Adrenal gland (tissue), 12 donors: ENCODE measurements around the gene FBXO24. TPM values are rescaled to one million over a fixed set of nuclear protein-coding genes. Genes with fewer than 3 reads are reported as not detected.

Experiments used
- DNase-seq, 7 donors: peaks; one replicate each; pipeline ENCODE4 v3.0.0-alpha.2; 2019 to 2020
- H3K27ac ChIP-seq, 5 donors: fragments of 200-600 bp; sonication (generic) in 4 of 5; 1 replicate in 3 of 5; 2 replicates in 2 of 5; pipeline versions ENCODE4 v1.5.1 to v1.8.0; 2016 to 2020; ENCODE audit warnings: mild to moderate bottlenecking in 1 of 5
- H3K27me3 ChIP-seq: fragments of 200-600 bp; 2 replicates; pipeline ENCODE4 v1.8.0; 2021
- H3K36me3 ChIP-seq, 2 donors: fragments of 200-600 bp; replicated peaks in 1 of 2; 1 replicate in 1 of 2; 2 replicates in 1 of 2; pipeline versions ENCODE4 v1.5.1 to v1.8.0; 2018 to 2022
- H3K4me1 ChIP-seq, 2 donors: fragments of 200-600 bp; replicated peaks in 1 of 2; 1 replicate in 1 of 2; 2 replicates in 1 of 2; pipeline versions ENCODE4 v1.5.1 to v1.8.0; 2018 to 2021
- H3K4me3 ChIP-seq, 4 donors: fragments of 200-600 bp; sonication (generic) in 3 of 4; one replicate each; pipeline ENCODE4 v1.5.1; 2016 to 2018
- H3K9me3 ChIP-seq, 3 donors: fragments of 200-600 bp; sonication (generic) in 1 of 3; replicated peaks in 1 of 3; 1 replicate in 2 of 3; 2 replicates in 1 of 3; pipeline versions ENCODE4 v1.5.1 to v1.8.0; 2016 to 2021
- POLR2A ChIP-seq, 2 donors: fragments of 450-650 bp; IDR thresholded peaks; one replicate each; pipeline ENCODE4 v1.6.1; 2017; ENCODE audit warnings: antibody characterized with exemption in 2 of 2, mild to moderate bottlenecking in 2 of 2, moderate library complexity in 1 of 2
- WGBS, 4 donors: extraction: QIAGEN DNeasy Blood & Tissue Kit in 2 of 4; methylation state at CpG; one replicate each; pipeline versions ENCODE4 v1.1.5 to v1.1.7; 2013 to 2017; 5-methylcytosine and 5-hydroxymethylcytosine counted together
- intact Hi-C, 2 donors: fragments of 100-400 bp; cut with DNase I; formaldehyde crosslinking; loops; one replicate each; pipeline versions ENCODE4 v1.14.1 to v1.15.0; 2022 to 2023
- polyA plus RNA-seq, 3 donors: library from polyadenylated mRNA; stranded (reverse); fragments of 200-250 nt in 2 of 3; fragments of 350-450 nt in 1 of 3; fragmentation: Illumina TruSeq in 1 of 3; extraction: RNeasy Lipid Tissue Mini Kit (QIAGEN cat#74804) in 1 of 3; gene quantifications; one replicate each; pipeline ENCODE4 v1.2.3, GENCODE V29; 2013 to 2014
- total RNA-seq, 9 donors: library from RNA; depleted of rRNA in 4 of 9; stranded (reverse); fragments of >200 nt in 4 of 9; fragments of 120-200 nt in 1 of 9; fragmentation: NEBNext Ultra II Directional in 1 of 9; extraction: Animal tissue kit (Norgen Biotek cat#: 25700) in 1 of 9; gene quantifications; one replicate each; pipeline versions ENCODE4 v1.1.0 to v1.2.4, GENCODE V29; 2013 to 2023
- TF ChIP-seq, protein P1 (sequence below), 6 experiments: fragments of 450-650 bp in 4 of 6; fragments of 200-600 bp in 2 of 6; sonication (generic) in 1 of 6; IDR thresholded peaks; 1 replicate in 5 of 6; 2 replicates in 1 of 6; pipeline versions ENCODE4 v1.5.1 to v1.8.0; 2016 to 2021; ENCODE audit warnings: antibody characterized with exemption in 6 of 6, mild to moderate bottlenecking in 2 of 6, moderate library complexity in 1 of 6
- donor health status: healthy with polysubstance abuse.
- donor health status: Bipolar disorder and iron deficiency.
- donor health status: DM: yes; HTN: yes; CAD: no.
- donor health status: DM: no; HTN: no; CAD: no.
- donor health status: DM: no; HTN: no; CAD: no.
- donor health status: DM: yes; HTN: yes; CAD: no.

FBXO24 gene
- total and polyA plus RNA-seq, 12 donors: 0.16 to 2.8 (median 0.89) TPM; not detected in 2

DNA sequence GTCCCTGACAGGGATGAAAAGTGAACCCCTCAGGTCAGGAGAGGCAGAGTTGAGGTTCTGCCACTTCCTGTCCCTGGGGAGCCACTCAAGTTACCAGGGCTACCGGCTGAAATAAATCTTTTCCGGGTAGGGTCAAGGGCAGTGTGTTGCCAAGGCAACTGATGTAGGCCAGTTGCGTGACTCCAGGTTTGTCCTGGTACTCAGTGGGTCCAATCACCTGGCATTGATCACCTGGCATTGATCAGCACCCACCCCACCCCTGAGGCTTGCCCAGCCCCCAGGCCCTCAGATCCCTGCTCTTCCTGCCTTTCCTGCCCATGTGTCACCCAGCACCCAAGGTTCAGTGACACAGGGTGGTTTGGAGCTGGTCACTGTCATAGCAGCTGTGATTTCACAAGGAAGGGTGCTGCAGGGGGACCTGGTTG is 18.4 kb upstream of the FBXO24 start:
- 10 to 24% (median 16%) methylated on average over 1 to 3 of the region's 3 CpGs for WGBS, 4 donors
- Histone ChIP-seq H3K36me3 (peaks cover 0 to 26% of the 10 kb centered on the region in 2 donors), H3K9me3 (no peaks in the 10 kb centered on the region), H3K4me1 (peaks cover 40 to 52% of the 10 kb centered on the region in 2 donors), H3K27ac (peak overlapping the region; percentile 23 to 95 (median 82)), H3K27me3 (no peaks in the 10 kb centered on the region), H3K4me3 (no peak overlapping the region)
- intact Hi-C loops: no loop called here
- peak in 6 of 7 donors; percentile 60 to 82 (median 71) for DNase-seq
- TF ChIP-seq, protein P1, sequence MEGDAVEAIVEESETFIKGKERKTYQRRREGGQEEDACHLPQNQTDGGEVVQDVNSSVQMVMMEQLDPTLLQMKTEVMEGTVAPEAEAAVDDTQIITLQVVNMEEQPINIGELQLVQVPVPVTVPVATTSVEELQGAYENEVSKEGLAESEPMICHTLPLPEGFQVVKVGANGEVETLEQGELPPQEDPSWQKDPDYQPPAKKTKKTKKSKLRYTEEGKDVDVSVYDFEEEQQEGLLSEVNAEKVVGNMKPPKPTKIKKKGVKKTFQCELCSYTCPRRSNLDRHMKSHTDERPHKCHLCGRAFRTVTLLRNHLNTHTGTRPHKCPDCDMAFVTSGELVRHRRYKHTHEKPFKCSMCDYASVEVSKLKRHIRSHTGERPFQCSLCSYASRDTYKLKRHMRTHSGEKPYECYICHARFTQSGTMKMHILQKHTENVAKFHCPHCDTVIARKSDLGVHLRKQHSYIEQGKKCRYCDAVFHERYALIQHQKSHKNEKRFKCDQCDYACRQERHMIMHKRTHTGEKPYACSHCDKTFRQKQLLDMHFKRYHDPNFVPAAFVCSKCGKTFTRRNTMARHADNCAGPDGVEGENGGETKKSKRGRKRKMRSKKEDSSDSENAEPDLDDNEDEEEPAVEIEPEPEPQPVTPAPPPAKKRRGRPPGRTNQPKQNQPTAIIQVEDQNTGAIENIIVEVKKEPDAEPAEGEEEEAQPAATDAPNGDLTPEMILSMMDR (IDR thresholded peaks at IDR 0.05): no peak
- no peak for TF ChIP-seq POLR2A (IDR thresholded peaks at IDR 0.05)

GRCh38 chr7:100568176-100568895 is 17.8 kb upstream of the FBXO24 start:
- Histone ChIP-seq H3K27me3 (no peaks in the 10 kb centered on the region), H3K27ac (peak overlapping the region; percentile 7 to 95 (median 82)), H3K4me1 (peaks cover 40 to 52% of the 10 kb centered on the region in 2 donors), H3K4me3 (no peak overlapping the region), H3K36me3 (peaks cover 0 to 20% of the 10 kb centered on the region in 2 donors), H3K9me3 (no peaks in the 10 kb centered on the region)
- DNase-seq: peak; percentile 77 to 94 (median 92)
- intact Hi-C loops: no loop called here
- TF ChIP-seq POLR2A (IDR thresholded peaks at IDR 0.05): peak in 1 of 2 donors; percentile 15
- TF ChIP-seq, protein P1 (IDR thresholded peaks at IDR 0.05): no peak
- 43 to 64% (median 59%) methylated on average over 3 to 10 of the region's 11 CpGs for WGBS, 4 donors

DNA sequence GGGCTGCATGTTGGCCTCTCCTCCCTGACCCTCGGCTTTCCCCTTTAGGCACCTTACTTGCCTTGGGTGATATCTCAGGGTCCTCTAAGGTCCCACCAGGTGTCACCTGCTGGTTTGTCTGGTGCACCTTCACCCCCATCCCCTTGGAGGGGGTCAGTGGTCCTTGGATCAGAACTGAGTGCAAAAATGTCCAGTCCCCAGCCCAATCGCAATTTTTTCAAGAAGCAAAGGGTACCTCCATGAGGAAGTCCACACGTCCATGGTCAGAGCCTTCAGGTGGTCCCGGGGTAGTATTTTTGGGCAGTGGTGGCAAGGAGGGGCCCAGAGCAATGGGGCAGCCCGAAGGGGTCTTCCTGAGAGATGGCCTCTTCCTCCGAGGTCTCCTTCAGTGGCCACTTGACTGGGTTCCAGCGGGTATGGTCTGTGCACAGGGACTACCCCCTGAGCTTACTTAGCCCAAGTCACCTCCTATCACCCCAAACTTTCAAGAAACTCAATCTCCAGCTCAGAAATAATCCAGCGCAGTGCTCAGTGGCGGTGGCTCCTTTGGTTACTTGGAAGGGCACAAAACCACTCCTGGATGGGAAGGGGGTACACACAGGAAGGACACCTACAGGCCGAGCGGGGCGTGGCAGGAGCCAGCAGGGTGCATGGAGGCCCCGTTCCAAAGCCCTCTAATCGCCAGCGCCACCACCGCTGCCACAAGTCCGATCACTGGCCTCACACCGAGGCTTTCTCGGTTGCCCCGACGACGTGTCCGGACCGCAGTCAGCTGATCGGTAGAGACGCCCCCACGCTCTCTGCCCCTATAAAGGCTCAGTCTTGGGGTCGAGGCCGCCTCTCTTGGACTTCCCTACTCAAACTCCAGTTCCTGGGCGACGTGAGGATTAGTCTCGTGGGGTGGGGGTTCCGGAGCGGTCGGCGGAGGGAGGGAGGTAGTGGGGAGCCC is 17.0 kb upstream of the FBXO24 start:
- Histone ChIP-seq H3K4me3 (peak overlapping the region in 1 of 4 donors; percentile 46), H3K36me3 (peaks cover 0 to 17% of the 10 kb centered on the region in 2 donors), H3K27me3 (no peaks in the 10 kb centered on the region), H3K4me1 (peaks cover 40 to 48% of the 10 kb centered on the region in 2 donors), H3K27ac (peak overlapping the region; percentile 82 to 95 (median 90)), H3K9me3 (no peaks in the 10 kb centered on the region)
- WGBS, 4 donors: 26 to 39% (median 31%) methylated on average over 12 to 36 of the region's 36 CpGs
- peak; percentile 72 to 94 (median 90) for DNase-seq
- intact Hi-C loops: no loop called here
- TF ChIP-seq, protein P1 (IDR thresholded peaks at IDR 0.05): peak; percentile 14 to 67 (median 52)
- TF ChIP-seq POLR2A (IDR thresholded peaks at IDR 0.05): no peak
